BE2C (cell line): Measurements from ENCODE around the gene RALGAPA2.

ENCODE experiments used
- DNase-seq: peaks from one replicate; pipeline ENCODE4 v3.0.0-alpha.2; 2020
- H3K27me3 ChIP-seq: fragments of 250-450 bp; sonication (Bioruptor Pico); 2 replicates; pipeline ENCODE4 v1.5.1; 2020; ENCODE audit warnings: mild to moderate bottlenecking
- H3K36me3 ChIP-seq: fragments of 250-450 bp; sonication (Bioruptor Pico); 2 replicates; pipeline ENCODE4 v1.5.1; 2020; ENCODE audit warnings: mild to moderate bottlenecking
- H3K4me1 ChIP-seq: fragments of 250-450 bp; sonication (Bioruptor Pico); 2 replicates; pipeline ENCODE4 v1.5.1; 2020
- H3K4me3 ChIP-seq: 2 replicates; pipeline ENCODE4 v1.5.1; 2011; ENCODE audit warnings: low read depth, low read length
- H3K9me3 ChIP-seq: fragments of 250-450 bp; sonication (Bioruptor Pico); 2 replicates; pipeline ENCODE4 v1.5.1; 2020
- CTCF ChIP-seq: IDR thresholded peaks from 2 replicates; pipeline ENCODE4 v1.5.1; 2012; ENCODE audit warnings: mild to moderate bottlenecking, low read depth, low read length

The RALGAPA2 gene

GRCh38 chr20:20702330-20703245 lies 9.9 kb downstream of the RALGAPA2 start:
- DNase-seq = no peak
- no peaks in the 10 kb centered on the region for H3K4me1 ChIP-seq
- no peak for TF ChIP-seq CTCF
- H3K27me3 ChIP-seq = no peaks in the 10 kb centered on the region
- H3K4me3 ChIP-seq = no peak overlapping the region
- no peaks in the 10 kb centered on the region for H3K36me3 ChIP-seq
- no peaks in the 10 kb centered on the region; the same call in 1 of the 2 replicates for H3K9me3 ChIP-seq

DNA sequence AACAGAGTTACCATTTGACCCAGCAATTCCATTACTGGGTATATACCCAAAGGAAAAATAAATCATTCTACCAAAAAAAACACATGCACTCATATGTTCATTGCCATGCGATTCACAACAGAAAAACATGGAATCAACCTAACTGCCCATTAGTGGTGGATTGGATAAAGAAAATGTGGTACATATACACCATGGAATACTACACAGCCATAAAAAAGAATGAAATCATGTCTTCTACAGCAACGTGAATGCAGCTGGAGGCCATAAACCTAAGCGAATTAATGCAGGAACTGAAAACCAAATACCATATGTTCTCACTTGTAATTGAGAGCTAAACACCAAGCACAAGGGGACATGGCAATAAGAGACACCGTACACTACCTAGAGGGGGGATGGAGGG lies 12.5 kb downstream of the RALGAPA2 start:
- Histone ChIP-seq H3K4me3 (no peak overlapping the region), H3K27me3 (no peaks in the 10 kb centered on the region), H3K9me3 (no peaks in the 10 kb centered on the region; the same call in 1 of the 2 replicates), H3K36me3 (no peaks in the 10 kb centered on the region), H3K4me1 (no peaks in the 10 kb centered on the region)
- TF ChIP-seq CTCF = no peak
- DNase-seq = no peak

- Histone ChIP-seq H3K4me1 (no peaks in the 10 kb centered on the region), H3K36me3 (no peaks in the 10 kb centered on the region), H3K27me3 (no peaks in the 10 kb centered on the region), H3K9me3 (no peaks in the 10 kb centered on the region; the same call in 1 of the 2 replicates), H3K4me3 (no peak overlapping the region)
- no peak for DNase-seq
- TF ChIP-seq CTCF = no peak
Measured at GRCh38 chr20:20699144-20699543, 13.3 kb downstream of the RALGAPA2 start.

- no peaks in the 10 kb centered on the region for H3K36me3 ChIP-seq
- H3K27me3 ChIP-seq = no peaks in the 10 kb centered on the region
- H3K9me3 ChIP-seq = no peaks in the 10 kb centered on the region; the same call in 1 of the 2 replicates
- no peak overlapping the region for H3K4me3 ChIP-seq
- H3K4me1 ChIP-seq = no peaks in the 10 kb centered on the region
- DNase-seq = no peak
- no peak for TF ChIP-seq CTCF
Measured at GRCh38 chr20:20697325-20697845, 15.1 kb downstream of the RALGAPA2 start.

DNA sequence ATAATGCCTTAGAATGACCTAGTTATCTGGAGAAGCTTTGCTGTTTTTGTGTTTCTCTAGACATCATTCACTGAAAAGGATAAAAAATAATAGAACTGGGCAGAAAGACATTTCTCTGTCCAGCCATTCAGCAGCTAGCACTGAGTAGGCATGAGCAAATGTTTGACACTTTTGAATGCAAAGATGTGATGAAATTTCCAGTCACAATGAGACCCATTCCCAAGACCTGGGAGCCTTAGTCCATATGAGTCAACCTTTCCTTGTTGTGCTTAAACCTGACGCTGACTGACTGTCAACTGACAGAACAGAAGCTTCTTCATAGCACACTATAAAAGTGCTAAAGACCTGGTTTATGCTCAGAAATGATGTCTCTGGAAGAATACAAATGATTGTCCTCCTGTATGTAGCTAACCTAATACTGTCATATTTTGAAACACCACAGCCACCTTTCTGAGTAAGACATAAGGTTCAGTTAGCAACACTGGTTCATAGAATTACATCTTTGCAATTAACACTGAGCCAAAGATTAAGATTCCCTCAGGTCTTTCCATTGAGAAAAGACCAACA lies 17.1 kb downstream of the RALGAPA2 start:
- Histone ChIP-seq H3K9me3 (no peaks in the 10 kb centered on the region; the same call in 1 of the 2 replicates), H3K4me1 (no peaks in the 10 kb centered on the region), H3K4me3 (no peak overlapping the region), H3K36me3 (no peaks in the 10 kb centered on the region), H3K27me3 (no peaks in the 10 kb centered on the region)
- no peak for TF ChIP-seq CTCF
- no peak for DNase-seq

GRCh38 chr20:20694591-20694990 lies 17.9 kb downstream of the RALGAPA2 start:
- H3K36me3 ChIP-seq = no peaks in the 10 kb centered on the region
- DNase-seq = no peak
- H3K27me3 ChIP-seq = no peaks in the 10 kb centered on the region
- H3K9me3 ChIP-seq = no peaks in the 10 kb centered on the region
- no peak overlapping the region for H3K4me3 ChIP-seq
- no peak for TF ChIP-seq CTCF
- no peaks in the 10 kb centered on the region for H3K4me1 ChIP-seq
